Measurements from ENCODE around the gene ABCF3. TPM values are rescaled to one million over a fixed set of nuclear protein-coding genes. Genes with fewer than 3 reads are reported as not detected.

The ABCF3 gene
- total and polyA plus RNA-seq, 8 donors, result 57.6 to 75.2 (median 67.8) TPM

DNA sequence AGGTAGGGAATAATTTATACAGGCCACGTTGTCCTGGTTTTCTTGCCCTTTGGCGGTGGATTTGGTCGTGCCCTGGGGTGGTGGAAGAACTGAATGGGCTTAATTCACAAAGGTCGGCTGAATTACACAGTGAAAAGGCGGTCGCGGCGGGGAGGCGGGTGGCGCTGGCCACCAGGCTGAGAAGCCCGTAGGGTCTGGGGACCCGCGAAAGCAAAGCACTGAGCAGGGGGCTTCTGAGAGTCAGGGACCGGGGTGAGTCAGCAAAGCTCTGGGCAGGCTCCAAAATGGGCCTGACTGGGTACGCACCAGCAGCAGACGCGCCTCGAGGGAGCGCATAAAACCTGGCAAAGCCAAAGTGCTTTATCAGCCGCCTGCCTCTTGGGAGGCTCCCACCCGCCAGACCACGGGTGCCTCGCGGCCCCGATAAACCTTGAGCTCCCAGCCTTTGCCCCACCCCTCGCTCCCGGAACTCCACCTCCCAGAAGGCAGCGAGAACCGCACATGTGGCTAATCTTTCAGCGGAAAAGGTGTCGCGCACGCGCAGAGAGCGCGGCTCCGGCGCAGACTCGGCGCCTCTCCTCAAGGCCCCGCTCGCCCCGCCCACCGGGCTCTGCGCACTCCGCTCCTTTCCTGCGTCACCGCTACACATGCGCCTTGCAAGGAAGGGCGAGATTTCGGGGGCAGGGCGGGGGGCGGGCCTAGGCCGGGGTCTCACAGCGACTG, 377 bp upstream of the ABCF3 start:
- no peaks in the 10 kb centered on the region for H3K9me3 ChIP-seq
- H3K27ac ChIP-seq, result peak overlapping the region; percentile 75 to 87
- H3K36me3 ChIP-seq, result peaks cover 5 to 73% of the 10 kb centered on the region in 2 donors
- H3K4me3 ChIP-seq, result peak overlapping the region; percentile 82 to 89
- TF ChIP-seq, protein P1, sequence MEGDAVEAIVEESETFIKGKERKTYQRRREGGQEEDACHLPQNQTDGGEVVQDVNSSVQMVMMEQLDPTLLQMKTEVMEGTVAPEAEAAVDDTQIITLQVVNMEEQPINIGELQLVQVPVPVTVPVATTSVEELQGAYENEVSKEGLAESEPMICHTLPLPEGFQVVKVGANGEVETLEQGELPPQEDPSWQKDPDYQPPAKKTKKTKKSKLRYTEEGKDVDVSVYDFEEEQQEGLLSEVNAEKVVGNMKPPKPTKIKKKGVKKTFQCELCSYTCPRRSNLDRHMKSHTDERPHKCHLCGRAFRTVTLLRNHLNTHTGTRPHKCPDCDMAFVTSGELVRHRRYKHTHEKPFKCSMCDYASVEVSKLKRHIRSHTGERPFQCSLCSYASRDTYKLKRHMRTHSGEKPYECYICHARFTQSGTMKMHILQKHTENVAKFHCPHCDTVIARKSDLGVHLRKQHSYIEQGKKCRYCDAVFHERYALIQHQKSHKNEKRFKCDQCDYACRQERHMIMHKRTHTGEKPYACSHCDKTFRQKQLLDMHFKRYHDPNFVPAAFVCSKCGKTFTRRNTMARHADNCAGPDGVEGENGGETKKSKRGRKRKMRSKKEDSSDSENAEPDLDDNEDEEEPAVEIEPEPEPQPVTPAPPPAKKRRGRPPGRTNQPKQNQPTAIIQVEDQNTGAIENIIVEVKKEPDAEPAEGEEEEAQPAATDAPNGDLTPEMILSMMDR (IDR thresholded peaks at IDR 0.05), result no peak
- ATAC-seq (peak; percentile 99), DNase-seq (peak; percentile 99 to 100 (median 100))
- H3K27me3 ChIP-seq, result no peaks in the 10 kb centered on the region
- peaks cover 12 to 36% of the 10 kb centered on the region in 2 donors for H3K4me1 ChIP-seq
- intact Hi-C loops (cut with DNase I), result no loop called here

GRCh38 chr3:184186902-184187207, 856 bp downstream of the ABCF3 start:
- H3K4me3 ChIP-seq, result peak overlapping the region; percentile 82 to 89
- intact Hi-C loops (cut with DNase I), result no loop called here
- H3K4me1 ChIP-seq, result peaks cover 12 to 35% of the 10 kb centered on the region in 2 donors
- ATAC-seq (no peak), DNase-seq (no peak)
- H3K27me3 ChIP-seq, result no peaks in the 10 kb centered on the region
- H3K27ac ChIP-seq, result peak overlapping the region in 1 of 2 donors; percentile 87
- TF ChIP-seq, protein P1 (IDR thresholded peaks at IDR 0.05), result no peak
- H3K9me3 ChIP-seq, result no peaks in the 10 kb centered on the region
- H3K36me3 ChIP-seq, result peaks cover 5 to 73% of the 10 kb centered on the region in 2 donors

DNA sequence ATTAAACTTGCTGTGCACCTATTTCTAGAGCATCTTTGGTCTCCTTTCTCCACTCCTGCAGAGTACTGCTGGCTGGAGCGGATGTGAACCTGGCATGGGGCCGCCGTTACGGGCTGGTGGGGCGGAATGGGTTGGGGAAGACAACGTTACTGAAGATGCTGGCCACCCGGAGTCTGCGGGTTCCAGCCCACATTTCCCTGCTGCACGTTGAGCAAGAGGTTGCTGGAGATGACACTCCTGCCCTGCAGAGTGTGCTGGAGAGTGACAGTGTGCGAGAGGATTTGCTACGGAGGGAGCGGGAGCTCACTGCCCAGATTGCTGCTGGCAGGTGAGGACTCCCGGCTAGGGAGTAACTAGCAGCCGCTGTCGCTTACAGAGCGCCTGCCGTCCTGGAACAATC, 2.1 kb downstream of the ABCF3 start:
- ATAC-seq (no peak), DNase-seq (no peak)
- Histone ChIP-seq H3K4me3 (no peak overlapping the region), H3K9me3 (no peaks in the 10 kb centered on the region), H3K36me3 (peaks cover 0 to 73% of the 10 kb centered on the region in 2 donors), H3K27me3 (no peaks in the 10 kb centered on the region), H3K27ac (no peak overlapping the region), H3K4me1 (peaks cover 12 to 35% of the 10 kb centered on the region in 2 donors)
- TF ChIP-seq, protein P1 (IDR thresholded peaks at IDR 0.05), result no peak
- intact Hi-C loops (cut with DNase I), result no loop called here

DNA sequence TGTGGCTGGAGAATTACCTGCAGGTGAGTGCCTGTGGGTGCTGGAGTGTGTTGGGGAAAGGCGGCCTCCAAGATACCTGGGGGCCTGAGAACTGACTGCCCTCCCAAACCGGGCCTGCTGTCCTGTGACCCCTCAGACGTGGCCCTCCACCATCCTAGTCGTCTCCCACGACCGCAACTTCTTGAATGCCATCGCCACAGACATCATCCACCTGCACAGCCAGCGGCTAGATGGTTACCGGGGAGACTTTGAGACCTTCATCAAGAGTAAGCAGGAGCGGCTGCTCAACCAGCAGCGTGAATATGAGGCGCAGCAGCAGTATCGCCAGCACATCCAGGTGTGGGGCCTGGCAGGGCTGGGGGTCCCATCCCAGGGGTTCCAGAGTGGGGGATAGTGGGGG, 3.4 kb downstream of the ABCF3 start:
- TF ChIP-seq, protein P1 (IDR thresholded peaks at IDR 0.05), result no peak
- peaks cover 12 to 35% of the 10 kb centered on the region in 2 donors for H3K4me1 ChIP-seq
- DNase-seq, result peak in 1 of 4 donors; percentile 39
- intact Hi-C loops (cut with DNase I), result no loop called here
- no peak overlapping the region for H3K4me3 ChIP-seq
- peaks cover 0 to 73% of the 10 kb centered on the region in 2 donors for H3K36me3 ChIP-seq
- no peaks in the 10 kb centered on the region for H3K9me3 ChIP-seq
- no peak overlapping the region for H3K27ac ChIP-seq
- no peaks in the 10 kb centered on the region for H3K27me3 ChIP-seq
- no peak for ATAC-seq

- no peaks in the 10 kb centered on the region for H3K9me3 ChIP-seq
- H3K27me3 ChIP-seq, result no peaks in the 10 kb centered on the region
- TF ChIP-seq, protein P1 (IDR thresholded peaks at IDR 0.05), result no peak
- intact Hi-C loops (cut with DNase I), result no loop called here
- ATAC-seq, result no peak
- DNase-seq, result peak in 1 of 4 donors; percentile 54
- no peak overlapping the region for H3K27ac ChIP-seq
- H3K4me3 ChIP-seq, result no peak overlapping the region
- peaks cover 0 to 13% of the 10 kb centered on the region in 2 donors for H3K4me1 ChIP-seq
- H3K36me3 ChIP-seq, result peaks cover 0 to 88% of the 10 kb centered on the region in 2 donors
These were observed 6.9 kb downstream of the ABCF3 start for GRCh38 chr3:184192889-184193288.
